ENCODE data around the gene CLDN8. TPM values are rescaled to one million over a fixed set of nuclear protein-coding genes. Genes with fewer than 3 reads are reported as not detected.

CLDN8 gene
- total and polyA plus RNA-seq, 9 of the 15 experiments (the other 6 are each of a cell fraction or from before 2014, with no cell fraction given): not detected

DNA sequence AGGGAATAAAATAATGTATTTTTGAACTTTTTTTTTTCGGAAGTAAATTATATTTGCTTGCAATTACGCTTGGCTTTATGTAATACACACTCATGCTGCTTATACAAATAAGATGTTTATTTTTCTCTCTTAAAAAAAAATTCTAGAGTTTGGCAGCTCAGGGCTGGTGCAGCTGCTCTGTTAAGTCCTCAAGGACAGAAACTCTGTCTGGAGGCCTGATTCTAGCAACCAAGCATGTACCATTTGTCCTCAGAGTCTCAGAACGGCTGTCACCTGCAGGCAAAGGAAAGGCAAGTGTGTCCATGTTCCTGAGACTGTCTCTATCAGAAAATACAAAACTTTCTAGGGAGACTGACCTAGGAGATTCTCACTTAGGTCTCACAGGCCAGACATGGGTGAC, 26.1 kb downstream of the CLDN8 start:
- 0% methylated on average over 3 of the region's 3 CpGs for WGBS (ENCODE audit: insufficient coverage, low coverage, missing lambda C conversion rate)
- TF ChIP-seq CHCHD3 (CRISPR knock-in tag; IDR thresholded peaks at IDR 0.05) (no peak), SRSF9 (IDR thresholded peaks at IDR 0.05; ENCODE audit: borderline replicate concordance, low read depth, low read length) (no peak), NFRKB (IDR thresholded peaks at IDR 0.05; ENCODE audit: low read depth) (no peak)
- TF ChIP-seq, protein P1, sequence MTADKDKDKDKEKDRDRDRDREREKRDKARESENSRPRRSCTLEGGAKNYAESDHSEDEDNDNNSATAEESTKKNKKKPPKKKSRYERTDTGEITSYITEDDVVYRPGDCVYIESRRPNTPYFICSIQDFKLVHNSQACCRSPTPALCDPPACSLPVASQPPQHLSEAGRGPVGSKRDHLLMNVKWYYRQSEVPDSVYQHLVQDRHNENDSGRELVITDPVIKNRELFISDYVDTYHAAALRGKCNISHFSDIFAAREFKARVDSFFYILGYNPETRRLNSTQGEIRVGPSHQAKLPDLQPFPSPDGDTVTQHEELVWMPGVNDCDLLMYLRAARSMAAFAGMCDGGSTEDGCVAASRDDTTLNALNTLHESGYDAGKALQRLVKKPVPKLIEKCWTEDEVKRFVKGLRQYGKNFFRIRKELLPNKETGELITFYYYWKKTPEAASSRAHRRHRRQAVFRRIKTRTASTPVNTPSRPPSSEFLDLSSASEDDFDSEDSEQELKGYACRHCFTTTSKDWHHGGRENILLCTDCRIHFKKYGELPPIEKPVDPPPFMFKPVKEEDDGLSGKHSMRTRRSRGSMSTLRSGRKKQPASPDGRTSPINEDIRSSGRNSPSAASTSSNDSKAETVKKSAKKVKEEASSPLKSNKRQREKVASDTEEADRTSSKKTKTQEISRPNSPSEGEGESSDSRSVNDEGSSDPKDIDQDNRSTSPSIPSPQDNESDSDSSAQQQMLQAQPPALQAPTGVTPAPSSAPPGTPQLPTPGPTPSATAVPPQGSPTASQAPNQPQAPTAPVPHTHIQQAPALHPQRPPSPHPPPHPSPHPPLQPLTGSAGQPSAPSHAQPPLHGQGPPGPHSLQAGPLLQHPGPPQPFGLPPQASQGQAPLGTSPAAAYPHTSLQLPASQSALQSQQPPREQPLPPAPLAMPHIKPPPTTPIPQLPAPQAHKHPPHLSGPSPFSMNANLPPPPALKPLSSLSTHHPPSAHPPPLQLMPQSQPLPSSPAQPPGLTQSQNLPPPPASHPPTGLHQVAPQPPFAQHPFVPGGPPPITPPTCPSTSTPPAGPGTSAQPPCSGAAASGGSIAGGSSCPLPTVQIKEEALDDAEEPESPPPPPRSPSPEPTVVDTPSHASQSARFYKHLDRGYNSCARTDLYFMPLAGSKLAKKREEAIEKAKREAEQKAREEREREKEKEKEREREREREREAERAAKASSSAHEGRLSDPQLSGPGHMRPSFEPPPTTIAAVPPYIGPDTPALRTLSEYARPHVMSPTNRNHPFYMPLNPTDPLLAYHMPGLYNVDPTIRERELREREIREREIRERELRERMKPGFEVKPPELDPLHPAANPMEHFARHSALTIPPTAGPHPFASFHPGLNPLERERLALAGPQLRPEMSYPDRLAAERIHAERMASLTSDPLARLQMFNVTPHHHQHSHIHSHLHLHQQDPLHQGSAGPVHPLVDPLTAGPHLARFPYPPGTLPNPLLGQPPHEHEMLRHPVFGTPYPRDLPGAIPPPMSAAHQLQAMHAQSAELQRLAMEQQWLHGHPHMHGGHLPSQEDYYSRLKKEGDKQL (CRISPR knock-in tag; IDR thresholded peaks at IDR 0.05; ENCODE audit: borderline replicate concordance): no peak
- TF ChIP-seq, protein P2, sequence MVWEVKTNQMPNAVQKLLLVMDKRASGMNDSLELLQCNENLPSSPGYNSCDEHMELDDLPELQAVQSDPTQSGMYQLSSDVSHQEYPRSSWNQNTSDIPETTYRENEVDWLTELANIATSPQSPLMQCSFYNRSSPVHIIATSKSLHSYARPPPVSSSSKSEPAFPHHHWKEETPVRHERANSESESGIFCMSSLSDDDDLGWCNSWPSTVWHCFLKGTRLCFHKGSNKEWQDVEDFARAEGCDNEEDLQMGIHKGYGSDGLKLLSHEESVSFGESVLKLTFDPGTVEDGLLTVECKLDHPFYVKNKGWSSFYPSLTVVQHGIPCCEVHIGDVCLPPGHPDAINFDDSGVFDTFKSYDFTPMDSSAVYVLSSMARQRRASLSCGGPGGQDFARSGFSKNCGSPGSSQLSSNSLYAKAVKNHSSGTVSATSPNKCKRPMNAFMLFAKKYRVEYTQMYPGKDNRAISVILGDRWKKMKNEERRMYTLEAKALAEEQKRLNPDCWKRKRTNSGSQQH (CRISPR knock-in tag; IDR thresholded peaks at IDR 0.05): no peak
- TF ChIP-seq, protein P3, sequence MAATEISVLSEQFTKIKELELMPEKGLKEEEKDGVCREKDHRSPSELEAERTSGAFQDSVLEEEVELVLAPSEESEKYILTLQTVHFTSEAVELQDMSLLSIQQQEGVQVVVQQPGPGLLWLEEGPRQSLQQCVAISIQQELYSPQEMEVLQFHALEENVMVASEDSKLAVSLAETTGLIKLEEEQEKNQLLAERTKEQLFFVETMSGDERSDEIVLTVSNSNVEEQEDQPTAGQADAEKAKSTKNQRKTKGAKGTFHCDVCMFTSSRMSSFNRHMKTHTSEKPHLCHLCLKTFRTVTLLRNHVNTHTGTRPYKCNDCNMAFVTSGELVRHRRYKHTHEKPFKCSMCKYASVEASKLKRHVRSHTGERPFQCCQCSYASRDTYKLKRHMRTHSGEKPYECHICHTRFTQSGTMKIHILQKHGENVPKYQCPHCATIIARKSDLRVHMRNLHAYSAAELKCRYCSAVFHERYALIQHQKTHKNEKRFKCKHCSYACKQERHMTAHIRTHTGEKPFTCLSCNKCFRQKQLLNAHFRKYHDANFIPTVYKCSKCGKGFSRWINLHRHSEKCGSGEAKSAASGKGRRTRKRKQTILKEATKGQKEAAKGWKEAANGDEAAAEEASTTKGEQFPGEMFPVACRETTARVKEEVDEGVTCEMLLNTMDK (IDR thresholded peaks at IDR 0.05; ENCODE audit: borderline replicate concordance, insufficient read depth, low read depth, low read length, poor library complexity, severe bottlenecking): no peak
- no peaks in the 10 kb centered on the region for H3K27me3 ChIP-seq (ENCODE audit: control insufficient read depth in 2 of 2, insufficient read depth in 2 of 2, low read length in 2 of 2)
- POLR2A ChIA-PET: no interaction called here
- H3K4me2 ChIP-seq (ENCODE audit: insufficient read depth, low read length): no peak overlapping the region
- in situ Hi-C loops (cut with MboI) (no loop called here), intact Hi-C loops (cut with micrococcal nuclease) (loop anchor here (10.0 kb wide), 2 partner anchors 145 to 1095 kb away; no protein-coding TSS in a partner anchor)
- ATAC-seq (no peak), FAIRE-seq (no peak), DNase-seq (ENCODE audit: extremely low read depth in 1 of 4, low spot score in 3 of 4) (no peak)
- H3K9me3 ChIP-seq (replicated peaks; ENCODE audit: control insufficient read depth, insufficient read depth, low read depth, low read length): no peaks in the 10 kb centered on the region
- H3K4me1 ChIP-seq (replicated peaks in 1 of 2; ENCODE audit: control insufficient read depth in 2 of 2, insufficient read depth in 2 of 2, low read length in 2 of 2): no peaks in the 10 kb centered on the region
- H3K9me1 ChIP-seq (ENCODE audit: control insufficient read depth, insufficient read depth, low read length): no peaks in the 10 kb centered on the region
- no TSS peak for BruUV-seq (replicated peaks)
- no peak overlapping the region for H3K9ac ChIP-seq (ENCODE audit: insufficient read depth in 1 of 2, low read depth in 2 of 2, low read length in 2 of 2)
- no peak overlapping the region for H3K27ac ChIP-seq (ENCODE audit: extremely low read depth, low read depth, low read length)
- no peak overlapping the region for H2AFZ ChIP-seq (ENCODE audit: low read depth, low read length)
- CTCF ChIA-PET (ENCODE audit: low intra/inter-chr PET ratio): no interaction called here
- H3K36me3 ChIP-seq (ENCODE audit: control insufficient read depth, insufficient read depth, low read length): no peaks in the 10 kb centered on the region
- H4K20me1 ChIP-seq (replicated peaks; ENCODE audit: control insufficient read depth, insufficient read depth, low read length): no peaks in the 10 kb centered on the region
- H3K4me3 ChIP-seq: no peak overlapping the region
- no peaks in the 10 kb centered on the region for H3K79me2 ChIP-seq (ENCODE audit: control insufficient read depth, insufficient read depth, low read length)
